ENCODE results near the gene ETV1.

ETV1 gene

DNA sequence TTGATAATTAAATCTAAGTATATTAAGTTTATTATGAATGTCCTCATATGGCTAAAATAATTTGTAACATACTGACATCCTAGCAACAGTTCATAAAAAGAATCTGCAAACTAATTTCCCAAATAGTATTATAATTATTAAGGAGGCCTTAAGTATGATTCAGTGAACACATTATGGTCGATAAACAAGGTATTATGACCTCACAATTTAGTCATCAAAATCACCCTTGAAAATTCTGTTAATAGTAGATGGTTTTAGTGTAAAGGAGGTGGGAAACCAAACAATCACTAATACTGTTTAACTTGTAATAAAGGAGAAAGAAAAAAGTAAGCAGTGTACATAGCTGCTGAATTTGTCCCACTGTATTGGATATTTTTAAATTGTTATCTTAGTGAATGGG lies 2.1 kb downstream of the ETV1 start:
- Histone ChIP-seq H3K36me3 (ENCODE audit: control insufficient read depth, insufficient read depth, low read length) (0 out of 2 replicates have a peak, but pooled peaks cover 2% of the 10 kb centered on the region), H3K27ac (ENCODE audit: low read depth, low read length) (peak overlapping the region; percentile 97), H3K4me3 (ENCODE audit: low read depth, low read length) (peak overlapping the region; percentile 98), H3K4me1 (ENCODE audit: control insufficient read depth, insufficient read depth, low read length) (peaks cover 56% of the 10 kb centered on the region), H3K9me3 (ENCODE audit: control insufficient read depth, insufficient read depth, low read length) (no peaks in the 10 kb centered on the region), H3K27me3 (ENCODE audit: control insufficient read depth, insufficient read depth, low read length) (no peaks in the 10 kb centered on the region), H3K9ac (ENCODE audit: low read depth, low read length) (peak overlapping the region; percentile 5; the same call in 1 of the 2 replicates)

DNA sequence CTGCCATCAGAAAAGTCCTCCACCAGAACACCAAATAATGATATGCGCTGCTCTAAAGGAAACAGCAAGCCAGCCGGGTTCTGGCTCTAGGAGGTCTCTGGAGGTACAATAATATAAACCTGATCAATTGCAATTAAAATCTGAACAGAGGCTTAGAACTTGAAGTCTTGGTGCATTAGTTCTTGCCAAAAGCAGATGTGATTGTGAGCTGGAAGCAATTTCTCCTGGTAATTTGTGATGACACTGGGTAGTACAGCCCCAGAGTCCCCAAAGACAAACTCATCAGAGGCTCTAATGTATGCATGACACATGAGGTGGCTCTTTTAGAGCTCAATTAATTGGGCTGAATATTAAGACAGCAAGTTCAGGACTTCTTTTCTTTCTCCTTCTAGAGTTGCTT lies 3.3 kb downstream of the ETV1 start:
- H3K4me3 ChIP-seq (ENCODE audit: low read depth, low read length), result peak overlapping the region; percentile 98
- peaks cover 62% of the 10 kb centered on the region for H3K4me1 ChIP-seq (ENCODE audit: control insufficient read depth, insufficient read depth, low read length)
- H3K9ac ChIP-seq (ENCODE audit: low read depth, low read length), result peak overlapping the region; percentile 29; the same call in 1 of the 2 replicates
- H3K36me3 ChIP-seq (ENCODE audit: control insufficient read depth, insufficient read depth, low read length), result 0 out of 2 replicates have a peak, but pooled peaks cover 2% of the 10 kb centered on the region
- no peaks in the 10 kb centered on the region for H3K9me3 ChIP-seq (ENCODE audit: control insufficient read depth, insufficient read depth, low read length)
- H3K27me3 ChIP-seq (ENCODE audit: control insufficient read depth, insufficient read depth, low read length), result no peaks in the 10 kb centered on the region
- H3K27ac ChIP-seq (ENCODE audit: low read depth, low read length), result peak overlapping the region; percentile 88

DNA sequence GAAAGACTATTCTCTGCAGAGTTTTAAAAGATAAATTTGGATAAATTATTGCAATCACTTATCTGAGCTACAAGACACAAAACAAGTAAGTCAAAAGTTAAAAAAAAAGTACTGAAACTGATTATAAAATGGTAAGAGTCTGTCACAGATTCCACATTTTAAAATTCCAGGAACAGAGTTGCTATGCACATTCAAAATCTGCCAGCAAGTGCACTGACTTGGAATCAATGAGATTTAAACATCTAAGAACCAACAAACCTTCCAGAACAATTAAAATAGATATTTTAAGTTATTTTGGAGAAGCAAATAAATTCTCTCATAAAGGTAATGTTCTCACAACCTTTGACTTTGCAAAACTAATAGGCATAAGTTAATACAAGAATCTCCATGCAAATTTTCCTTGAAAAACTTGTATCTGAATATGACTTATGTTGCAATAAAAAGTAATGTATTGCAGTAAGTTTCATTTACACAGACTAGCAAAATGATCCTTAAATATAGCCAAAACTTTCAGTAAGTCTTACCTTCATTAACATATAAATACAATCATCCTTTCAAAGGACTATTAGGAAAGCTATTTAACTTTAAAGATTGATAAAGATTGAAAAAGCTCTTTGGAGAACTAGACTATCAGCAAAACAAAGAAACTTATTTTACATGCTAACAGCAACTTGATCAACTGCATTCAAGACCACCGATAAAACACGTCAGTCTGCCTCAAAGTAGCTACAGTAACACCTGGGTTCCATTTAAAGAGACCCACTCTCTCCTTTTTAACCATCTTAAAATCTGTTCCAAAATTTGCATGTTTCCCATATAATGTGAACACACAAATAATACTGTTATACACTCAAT lies 4.4 kb downstream of the ETV1 start:
- Histone ChIP-seq H3K4me3 (ENCODE audit: low read depth, low read length) (peak overlapping the region; percentile 98), H3K9me3 (ENCODE audit: control insufficient read depth, insufficient read depth, low read length) (no peaks in the 10 kb centered on the region), H3K27ac (ENCODE audit: low read depth, low read length) (peak overlapping the region; percentile 88), H3K27me3 (ENCODE audit: control insufficient read depth, insufficient read depth, low read length) (no peaks in the 10 kb centered on the region), H3K4me1 (ENCODE audit: control insufficient read depth, insufficient read depth, low read length) (peaks cover 74% of the 10 kb centered on the region), H3K9ac (ENCODE audit: low read depth, low read length) (peak overlapping the region; percentile 29; the same call in 1 of the 2 replicates), H3K36me3 (ENCODE audit: control insufficient read depth, insufficient read depth, low read length) (0 out of 2 replicates have a peak, but pooled peaks cover 2% of the 10 kb centered on the region)

DNA sequence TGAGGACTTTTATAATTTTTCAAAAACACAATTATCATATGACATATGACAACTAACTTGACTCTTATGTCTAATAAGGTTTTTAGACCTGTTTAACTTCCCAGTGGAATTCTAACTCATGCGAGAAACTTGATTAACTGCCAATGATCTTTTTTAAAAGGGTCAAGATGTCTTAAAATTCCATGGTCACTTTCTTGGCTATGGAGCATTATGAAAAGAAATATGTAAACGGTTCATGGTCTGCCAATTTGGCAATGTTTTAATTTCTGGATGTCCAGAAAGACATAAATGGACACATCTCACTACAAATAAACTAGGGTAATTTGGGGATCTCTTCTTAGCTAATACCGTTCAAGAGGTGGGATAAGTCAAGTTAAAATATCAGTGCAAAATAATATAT lies 5.4 kb downstream of the ETV1 start:
- H3K4me1 ChIP-seq (ENCODE audit: control insufficient read depth, insufficient read depth, low read length), result peaks cover 84% of the 10 kb centered on the region
- H3K4me3 ChIP-seq (ENCODE audit: low read depth, low read length), result peak overlapping the region; percentile 98; the same call in 1 of the 2 replicates

DNA sequence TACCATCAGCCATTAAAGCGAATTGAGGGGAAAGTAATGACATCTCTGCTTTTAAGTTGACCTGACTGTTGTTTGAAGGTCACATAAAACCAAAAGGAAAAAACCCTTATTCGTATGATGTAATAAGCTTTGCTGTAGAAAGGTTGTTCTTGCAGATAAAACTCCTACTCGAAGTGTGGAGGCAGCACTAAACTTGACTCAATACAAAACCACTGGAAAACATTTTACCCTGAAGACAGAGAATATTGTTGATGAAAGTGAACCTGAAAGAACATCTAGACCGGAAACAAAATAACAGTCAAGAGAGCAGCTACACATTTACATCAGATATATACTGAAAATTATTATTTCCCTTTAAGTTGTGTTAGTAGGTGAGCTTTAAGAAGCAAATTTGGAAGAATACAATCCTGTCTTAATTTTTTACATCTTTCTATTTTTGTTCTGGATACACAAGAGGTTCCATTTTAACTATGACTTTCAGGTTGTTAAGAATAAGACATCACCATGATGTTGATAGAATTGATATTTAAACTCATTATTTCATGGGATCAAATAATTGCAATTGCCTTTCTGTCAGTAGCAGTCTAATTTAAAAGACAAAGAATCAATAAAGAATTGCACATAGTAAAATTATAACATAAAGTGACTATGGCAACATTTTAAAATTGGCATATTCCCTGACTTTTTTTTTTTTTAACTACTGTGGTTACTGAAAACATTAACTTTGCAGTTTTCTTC lies 6.4 kb downstream of the ETV1 start:
- H3K4me3 ChIP-seq (ENCODE audit: low read depth, low read length), result peak overlapping the region; percentile 14; the same call in 1 of the 2 replicates
- H3K27me3 ChIP-seq (ENCODE audit: control insufficient read depth, insufficient read depth, low read length), result no peaks in the 10 kb centered on the region
- H3K4me1 ChIP-seq (ENCODE audit: control insufficient read depth, insufficient read depth, low read length), result peaks cover 92% of the 10 kb centered on the region
- H3K9ac ChIP-seq (ENCODE audit: low read depth, low read length), result no peak overlapping the region
- 0 out of 2 replicates have a peak, but pooled peaks cover 2% of the 10 kb centered on the region for H3K36me3 ChIP-seq (ENCODE audit: control insufficient read depth, insufficient read depth, low read length)
- no peaks in the 10 kb centered on the region for H3K9me3 ChIP-seq (ENCODE audit: control insufficient read depth, insufficient read depth, low read length)
- H3K27ac ChIP-seq (ENCODE audit: low read depth, low read length), result no peak overlapping the region

More for the DNA sequence above, 5.4 kb downstream of the ETV1 start:
- Histone ChIP-seq H3K27ac (ENCODE audit: low read depth, low read length) (peak overlapping the region; percentile 88), H3K9me3 (ENCODE audit: control insufficient read depth, insufficient read depth, low read length) (no peaks in the 10 kb centered on the region), H3K36me3 (ENCODE audit: control insufficient read depth, insufficient read depth, low read length) (0 out of 2 replicates have a peak, but pooled peaks cover 2% of the 10 kb centered on the region), H3K27me3 (ENCODE audit: control insufficient read depth, insufficient read depth, low read length) (no peaks in the 10 kb centered on the region), H3K9ac (ENCODE audit: low read depth, low read length) (no peak overlapping the region)

DNA sequence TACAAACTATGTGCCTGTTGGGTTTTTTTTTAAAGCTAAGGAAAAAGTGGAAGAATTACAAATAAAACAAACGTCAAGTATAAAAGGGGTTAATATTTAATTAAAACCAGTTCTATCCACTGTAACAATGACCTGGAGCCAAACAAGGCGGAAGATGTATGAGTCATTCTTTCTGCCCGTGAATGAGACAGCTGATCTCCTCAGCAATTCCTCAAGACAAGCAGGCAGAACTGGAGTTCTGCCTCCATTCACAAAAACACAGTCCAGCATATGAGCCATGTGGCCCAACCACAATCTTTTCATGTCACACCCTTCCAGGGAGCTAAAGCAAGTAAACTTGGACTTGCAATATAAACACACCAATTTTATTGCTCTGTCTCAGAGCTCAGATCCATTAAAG lies 8.4 kb downstream of the ETV1 start:
- Histone ChIP-seq H3K4me3 (ENCODE audit: low read depth, low read length) (peak overlapping the region; percentile 2; the same call in 1 of the 2 replicates), H3K27ac (ENCODE audit: low read depth, low read length) (peak overlapping the region; percentile 81)

DNA sequence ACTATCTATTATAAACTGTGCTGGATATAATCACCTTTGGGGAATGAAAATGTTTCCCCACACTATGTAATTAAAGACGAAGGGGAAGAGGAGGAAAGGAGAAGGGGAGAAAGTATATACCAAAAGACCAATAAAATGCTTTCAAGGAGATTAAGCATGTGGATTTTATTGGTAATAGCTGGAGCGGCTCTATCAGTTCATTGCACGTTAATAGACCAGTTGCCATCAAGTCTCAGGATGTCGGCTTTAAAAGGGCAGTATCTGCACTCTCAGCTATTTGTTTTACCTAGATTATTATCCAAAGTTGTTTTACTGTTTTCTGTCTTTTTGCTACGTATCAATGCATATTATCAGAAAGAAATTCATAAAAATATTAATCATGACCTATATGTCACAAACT lies 9.0 kb downstream of the ETV1 start:
- H3K9me3 ChIP-seq (ENCODE audit: control insufficient read depth, insufficient read depth, low read length), result no peaks in the 10 kb centered on the region
- peak overlapping the region; percentile 81 for H3K27ac ChIP-seq (ENCODE audit: low read depth, low read length)
- H3K27me3 ChIP-seq (ENCODE audit: control insufficient read depth, insufficient read depth, low read length), result no peaks in the 10 kb centered on the region
- H3K36me3 ChIP-seq (ENCODE audit: control insufficient read depth, insufficient read depth, low read length), result peaks cover 21% of the 10 kb centered on the region
- no peak overlapping the region for H3K9ac ChIP-seq (ENCODE audit: low read depth, low read length)
- peaks cover 79% of the 10 kb centered on the region for H3K4me1 ChIP-seq (ENCODE audit: control insufficient read depth, insufficient read depth, low read length)
- peak overlapping the region; percentile 2; the same call in 1 of the 2 replicates for H3K4me3 ChIP-seq (ENCODE audit: low read depth, low read length)

More for the DNA sequence above, 8.4 kb downstream of the ETV1 start:
- H3K27me3 ChIP-seq (ENCODE audit: control insufficient read depth, insufficient read depth, low read length), result no peaks in the 10 kb centered on the region
- peaks cover 85% of the 10 kb centered on the region for H3K4me1 ChIP-seq (ENCODE audit: control insufficient read depth, insufficient read depth, low read length)
- no peaks in the 10 kb centered on the region for H3K9me3 ChIP-seq (ENCODE audit: control insufficient read depth, insufficient read depth, low read length)
- no peak overlapping the region for H3K9ac ChIP-seq (ENCODE audit: low read depth, low read length)
- peaks cover 16% of the 10 kb centered on the region for H3K36me3 ChIP-seq (ENCODE audit: control insufficient read depth, insufficient read depth, low read length)

DNA sequence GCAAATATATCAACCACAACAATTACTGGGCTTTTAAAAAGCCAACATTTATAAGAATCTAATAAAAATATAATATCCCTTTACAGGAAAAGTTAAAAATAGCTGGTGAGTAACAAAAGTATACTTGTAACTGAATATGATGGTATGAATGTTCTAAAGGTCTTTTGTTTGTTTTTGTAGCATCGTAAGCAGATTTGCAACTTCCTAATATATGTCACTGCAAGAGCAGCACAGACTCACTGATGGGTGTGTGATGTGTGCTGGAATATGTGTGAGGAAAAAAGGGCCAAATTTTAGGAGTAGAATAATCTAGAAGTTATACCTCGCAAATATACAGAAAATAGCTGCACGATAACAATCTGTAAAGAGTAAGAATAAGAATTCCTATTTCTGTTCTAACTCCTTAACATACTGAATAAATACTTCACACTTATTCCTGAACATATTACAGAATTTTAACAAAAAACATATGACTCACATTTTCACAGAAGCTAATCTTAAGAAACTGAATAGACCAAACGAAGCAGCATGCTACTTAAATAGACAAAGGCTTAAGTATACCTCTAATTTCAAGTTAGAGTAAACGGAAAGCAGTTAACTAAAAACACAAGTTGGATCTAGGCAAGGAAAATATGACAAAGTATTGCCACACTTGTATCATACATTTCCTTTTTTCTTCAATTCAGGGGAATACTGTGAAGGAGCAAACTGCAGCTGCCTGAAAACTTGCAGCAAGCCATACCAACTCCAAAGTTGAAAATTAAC lies 9.6 kb downstream of the ETV1 start:
- Histone ChIP-seq H3K4me3 (ENCODE audit: low read depth, low read length) (no peak overlapping the region), H3K36me3 (ENCODE audit: control insufficient read depth, insufficient read depth, low read length) (peaks cover 23% of the 10 kb centered on the region), H3K27ac (ENCODE audit: low read depth, low read length) (peak overlapping the region; percentile 81), H3K9ac (ENCODE audit: low read depth, low read length) (no peak overlapping the region), H3K9me3 (ENCODE audit: control insufficient read depth, insufficient read depth, low read length) (no peaks in the 10 kb centered on the region), H3K4me1 (ENCODE audit: control insufficient read depth, insufficient read depth, low read length) (peaks cover 73% of the 10 kb centered on the region), H3K27me3 (ENCODE audit: control insufficient read depth, insufficient read depth, low read length) (no peaks in the 10 kb centered on the region)

DNA sequence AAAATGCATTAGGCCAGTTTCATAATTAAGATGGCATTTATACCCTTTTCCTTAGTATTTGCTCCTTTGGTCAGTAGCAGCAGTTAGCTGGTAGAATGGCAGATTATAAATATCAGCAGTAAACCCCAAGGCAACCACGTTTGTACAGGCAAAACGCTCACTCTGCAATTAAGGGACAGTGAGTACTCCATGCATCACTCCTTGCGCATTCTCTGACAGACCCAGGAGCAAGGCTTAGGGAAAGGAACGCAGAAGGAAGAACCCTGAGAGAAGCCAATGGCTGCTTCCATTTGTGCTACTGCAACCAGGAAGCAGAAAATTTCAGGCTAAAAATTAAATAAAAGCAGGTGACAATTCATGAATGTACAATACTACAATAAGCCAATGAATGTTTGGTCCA lies 12.9 kb downstream of the ETV1 start:
- no peak overlapping the region for H3K9ac ChIP-seq (ENCODE audit: low read depth, low read length)
- H3K9me3 ChIP-seq (ENCODE audit: control insufficient read depth, insufficient read depth, low read length), result no peaks in the 10 kb centered on the region
- H3K27ac ChIP-seq (ENCODE audit: low read depth, low read length), result no peak overlapping the region
- H3K36me3 ChIP-seq (ENCODE audit: control insufficient read depth, insufficient read depth, low read length), result peaks cover 37% of the 10 kb centered on the region
- no peaks in the 10 kb centered on the region for H3K27me3 ChIP-seq (ENCODE audit: control insufficient read depth, insufficient read depth, low read length)
- H3K4me3 ChIP-seq (ENCODE audit: low read depth, low read length), result no peak overlapping the region
- peaks cover 41% of the 10 kb centered on the region for H3K4me1 ChIP-seq (ENCODE audit: control insufficient read depth, insufficient read depth, low read length)

DNA sequence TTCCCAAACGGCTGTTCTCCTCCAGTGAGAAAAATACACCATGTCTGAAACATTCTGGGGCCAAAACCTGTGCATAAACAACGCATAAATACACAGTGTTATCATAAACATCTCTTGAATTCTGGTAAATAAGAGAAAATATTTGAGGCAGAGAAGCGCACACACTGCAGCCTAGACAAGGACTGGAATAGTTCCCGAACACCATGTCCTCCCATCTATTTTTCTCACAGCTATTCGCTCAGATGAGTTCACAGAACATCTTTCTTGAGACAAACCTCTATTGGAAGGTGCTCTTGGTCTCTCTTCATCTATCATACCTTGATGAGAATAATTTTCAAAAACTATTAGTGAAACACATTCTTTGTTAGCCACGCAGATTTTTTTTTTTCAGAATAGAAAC lies 24.4 kb downstream of the ETV1 start:
- Histone ChIP-seq H3K9me3 (ENCODE audit: control insufficient read depth, insufficient read depth, low read length) (no peaks in the 10 kb centered on the region), H3K27ac (ENCODE audit: low read depth, low read length) (no peak overlapping the region), H3K36me3 (ENCODE audit: control insufficient read depth, insufficient read depth, low read length) (no peaks in the 10 kb centered on the region), H3K4me3 (ENCODE audit: low read depth, low read length) (no peak overlapping the region), H3K27me3 (ENCODE audit: control insufficient read depth, insufficient read depth, low read length) (no peaks in the 10 kb centered on the region), H3K9ac (ENCODE audit: low read depth, low read length) (no peak overlapping the region), H3K4me1 (ENCODE audit: control insufficient read depth, insufficient read depth, low read length) (peaks cover 14% of the 10 kb centered on the region)

Data from HUES48 (cell line).